HEK293 (cell line): ENCODE results near the gene TAGLN2.

Source experiments
- CTCF ChIA-PET: fragments of 350-600 bp; formaldehyde crosslinking; extraction: SDS; loops from one replicate; lab custom pipeline; 2021; ENCODE audit warnings: antibody characterized with exemption; lab: Yijun Ruan, JAX
- POLR2A ChIA-PET: fragments of 300-600 bp; formaldehyde crosslinking; extraction: SDS; loops from one replicate; lab custom pipeline; 2020; ENCODE audit warnings: antibody characterized with exemption, inconsistent platforms; lab: Yijun Ruan, JAX
- H3K27ac ChIP-seq: fragments of 200-500 bp; sonication (Bioruptor generic); 2 replicates; pipeline ENCODE4 v1.5.1; 2014; ENCODE audit warnings: low read depth, low read length, control low read depth, inconsistent platforms; ENCODE audit errors: extremely low read depth
- H3K36me3 ChIP-seq, 2 experiments: fragments of 200-500 bp in 1 of 2; sonication (Bioruptor generic) in 1 of 2; 1 replicate in 1 of 2; 2 replicates in 1 of 2; pipeline ENCODE4 v1.5.1; 2014 to 2017; ENCODE audit warnings: inconsistent platforms in 2 of 2, low read length in 2 of 2; ENCODE audit not compliant: control insufficient read depth in 2 of 2, insufficient read depth in 1 of 2
- H3K4me1 ChIP-seq: fragments of 200-500 bp; sonication (Bioruptor generic); 2 replicates; pipeline ENCODE4 v1.5.1; 2014; ENCODE audit warnings: mild to moderate bottlenecking, low read length, inconsistent platforms; ENCODE audit not compliant: control insufficient read depth, insufficient read depth
- H3K4me3 ChIP-seq: 2 replicates; pipeline ENCODE4 v1.5.1; 2011; ENCODE audit warnings: low read depth, mild to moderate bottlenecking, control low read depth, low read length, moderate library complexity
- H3K9me3 ChIP-seq: fragments of 200-500 bp; sonication (Bioruptor generic); 2 replicates; pipeline ENCODE4 v1.5.1; 2014; ENCODE audit warnings: low read depth, low read length, inconsistent platforms; ENCODE audit not compliant: control insufficient read depth, insufficient read depth
- GLIS1 ChIP-seq: fragments of 450-650 bp; formaldehyde crosslinking; IDR thresholded peaks from 2 replicates; pipeline ENCODE4 v1.5.1; 2016; ENCODE audit warnings: missing biosample characterization, missing genetic modification characterization
- ZBTB10 ChIP-seq: fragments of 450-650 bp; formaldehyde crosslinking; IDR thresholded peaks from 2 replicates; pipeline ENCODE4 v1.5.1; 2016; ENCODE audit warnings: missing biosample characterization, missing genetic modification characterization
- ZBTB11 ChIP-seq: fragments of 450-650 bp; formaldehyde crosslinking; conservative IDR thresholded peaks from 2 replicates; pipeline ENCODE4 v1.5.1; 2016; ENCODE audit warnings: low read depth, missing biosample characterization, missing genetic modification characterization
- ZBTB20 ChIP-seq: fragments of 450-650 bp; formaldehyde crosslinking; IDR thresholded peaks from 2 replicates; pipeline ENCODE4 v1.5.1; 2016; ENCODE audit warnings: missing biosample characterization, missing genetic modification characterization
- ZFP69B ChIP-seq: fragments of 450-650 bp; formaldehyde crosslinking; IDR thresholded peaks from 2 replicates; pipeline ENCODE4 v1.5.1; 2016; ENCODE audit warnings: missing biosample characterization, missing genetic modification characterization
- ZNF138 ChIP-seq: fragments of 450-650 bp; formaldehyde crosslinking; IDR thresholded peaks from 2 replicates; pipeline ENCODE4 v1.5.1; 2016; ENCODE audit warnings: missing biosample characterization, missing genetic modification characterization, borderline replicate concordance
- ZNF664 ChIP-seq: fragments of 450-650 bp; formaldehyde crosslinking; IDR thresholded peaks from 2 replicates; pipeline ENCODE4 v1.5.1; 2016; ENCODE audit warnings: missing biosample characterization, missing genetic modification characterization
- ZSCAN18 ChIP-seq: fragments of 450-650 bp; formaldehyde crosslinking; IDR thresholded peaks from 2 replicates; pipeline ENCODE4 v1.5.1; 2016; ENCODE audit warnings: missing biosample characterization, missing genetic modification characterization
- TF ChIP-seq, protein P1 (sequence below): fragments of 450-650 bp; formaldehyde crosslinking; IDR thresholded peaks from 2 replicates; pipeline ENCODE4 v1.5.1; 2016; ENCODE audit warnings: missing biosample characterization, missing genetic modification characterization, low read depth
- TF ChIP-seq, protein P2 (sequence below): fragments of 450-650 bp; formaldehyde crosslinking; IDR thresholded peaks from 2 replicates; pipeline ENCODE4 v1.5.1; 2016; ENCODE audit warnings: missing biosample characterization, missing genetic modification characterization

TAGLN2 gene

DNA sequence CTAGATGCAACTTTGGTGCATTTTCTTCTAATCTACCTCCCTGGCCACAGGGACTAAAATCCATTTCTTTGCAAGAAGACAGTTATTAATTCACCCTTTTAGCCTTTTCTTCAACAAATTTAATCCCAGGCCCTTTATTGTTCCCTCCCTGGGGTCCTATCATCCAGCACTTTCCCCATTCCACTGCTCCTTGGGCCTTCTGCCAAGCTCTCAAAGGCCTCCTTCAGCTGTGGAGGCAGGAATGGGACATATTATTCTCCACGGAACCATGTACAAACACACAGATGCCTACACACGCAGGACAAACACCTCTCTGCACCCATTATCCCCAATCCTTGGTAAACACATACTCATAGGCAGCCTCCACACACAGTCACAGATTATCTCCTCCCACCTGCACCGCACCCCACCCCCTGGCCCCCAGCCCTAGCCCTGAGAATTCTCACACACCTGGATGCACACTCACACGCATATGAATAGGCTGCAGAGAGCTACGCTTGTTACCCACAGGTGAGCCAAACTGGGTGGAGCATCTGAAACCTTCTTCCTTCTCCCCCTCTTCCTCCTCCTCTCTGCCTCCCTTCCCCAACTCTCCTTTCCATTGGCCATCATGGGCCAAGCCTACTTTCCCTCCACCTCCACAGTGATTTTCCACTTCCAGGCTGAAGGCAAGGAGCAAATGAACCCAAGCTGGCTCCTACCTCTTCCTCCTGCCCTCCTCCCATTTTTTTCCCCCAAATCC lies 11.7 kb downstream of the TAGLN2 start (continued):
- TF ChIP-seq, protein P1, sequence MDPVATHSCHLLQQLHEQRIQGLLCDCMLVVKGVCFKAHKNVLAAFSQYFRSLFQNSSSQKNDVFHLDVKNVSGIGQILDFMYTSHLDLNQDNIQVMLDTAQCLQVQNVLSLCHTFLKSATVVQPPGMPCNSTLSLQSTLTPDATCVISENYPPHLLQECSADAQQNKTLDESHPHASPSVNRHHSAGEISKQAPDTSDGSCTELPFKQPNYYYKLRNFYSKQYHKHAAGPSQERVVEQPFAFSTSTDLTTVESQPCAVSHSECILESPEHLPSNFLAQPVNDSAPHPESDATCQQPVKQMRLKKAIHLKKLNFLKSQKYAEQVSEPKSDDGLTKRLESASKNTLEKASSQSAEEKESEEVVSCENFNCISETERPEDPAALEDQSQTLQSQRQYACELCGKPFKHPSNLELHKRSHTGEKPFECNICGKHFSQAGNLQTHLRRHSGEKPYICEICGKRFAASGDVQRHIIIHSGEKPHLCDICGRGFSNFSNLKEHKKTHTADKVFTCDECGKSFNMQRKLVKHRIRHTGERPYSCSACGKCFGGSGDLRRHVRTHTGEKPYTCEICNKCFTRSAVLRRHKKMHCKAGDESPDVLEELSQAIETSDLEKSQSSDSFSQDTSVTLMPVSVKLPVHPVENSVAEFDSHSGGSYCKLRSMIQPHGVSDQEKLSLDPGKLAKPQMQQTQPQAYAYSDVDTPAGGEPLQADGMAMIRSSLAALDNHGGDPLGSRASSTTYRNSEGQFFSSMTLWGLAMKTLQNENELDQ (tag by site-specific recombination), result no peak
- 0 out of 2 replicates have a peak, but pooled peaks have one; percentile 6 for TF ChIP-seq GLIS1 (tag by site-specific recombination)
- no peak for TF ChIP-seq ZBTB20 (tag by site-specific recombination)
- no peak for TF ChIP-seq ZBTB11 (tag by site-specific recombination)

GRCh38 chr1:159911326-159912070 lies 13.8 kb downstream of the TAGLN2 start:
- TF ChIP-seq ZNF138 (no peak), ZNF664 (tag by site-specific recombination) (no peak), ZBTB10 (tag by site-specific recombination) (no peak), ZFP69B (tag by site-specific recombination) (no peak), ZSCAN18 (tag by site-specific recombination) (no peak), ZBTB11 (tag by site-specific recombination) (no peak)
- TF ChIP-seq, protein P2, sequence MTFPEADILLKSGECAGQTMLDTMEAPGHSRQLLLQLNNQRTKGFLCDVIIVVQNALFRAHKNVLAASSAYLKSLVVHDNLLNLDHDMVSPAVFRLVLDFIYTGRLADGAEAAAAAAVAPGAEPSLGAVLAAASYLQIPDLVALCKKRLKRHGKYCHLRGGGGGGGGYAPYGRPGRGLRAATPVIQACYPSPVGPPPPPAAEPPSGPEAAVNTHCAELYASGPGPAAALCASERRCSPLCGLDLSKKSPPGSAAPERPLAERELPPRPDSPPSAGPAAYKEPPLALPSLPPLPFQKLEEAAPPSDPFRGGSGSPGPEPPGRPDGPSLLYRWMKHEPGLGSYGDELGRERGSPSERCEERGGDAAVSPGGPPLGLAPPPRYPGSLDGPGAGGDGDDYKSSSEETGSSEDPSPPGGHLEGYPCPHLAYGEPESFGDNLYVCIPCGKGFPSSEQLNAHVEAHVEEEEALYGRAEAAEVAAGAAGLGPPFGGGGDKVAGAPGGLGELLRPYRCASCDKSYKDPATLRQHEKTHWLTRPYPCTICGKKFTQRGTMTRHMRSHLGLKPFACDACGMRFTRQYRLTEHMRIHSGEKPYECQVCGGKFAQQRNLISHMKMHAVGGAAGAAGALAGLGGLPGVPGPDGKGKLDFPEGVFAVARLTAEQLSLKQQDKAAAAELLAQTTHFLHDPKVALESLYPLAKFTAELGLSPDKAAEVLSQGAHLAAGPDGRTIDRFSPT (tag by site-specific recombination), result no peak

More at GRCh38 chr1:159911326-159912070, 13.8 kb downstream of the TAGLN2 start:
- CTCF ChIA-PET, result interaction anchor here (0.6 to 1.5 kb wide), 3 partner anchors 19 to 174 kb away, joined by 3 to 6 read pairs (median 3); no protein-coding TSS in a partner anchor
- Histone ChIP-seq H3K4me1 (peaks cover 26% of the 10 kb centered on the region), H3K4me3 (no peak overlapping the region), H3K27ac (no peak overlapping the region), H3K9me3 (no peaks in the 10 kb centered on the region), H3K36me3 (no peaks in the 10 kb centered on the region)
- POLR2A ChIA-PET, result no interaction called here
